Measurements from ENCODE around the gene PTPN7.
"Not testable (repeated sequence)": the region's sequence is repeated elsewhere in the genome, so short reads cannot be mapped to it uniquely, and the experiment has no call there.

PTPN7 gene

GRCh38 chr1:202160377-202160940, at the start of gene PTPN7:
TSS of gene PTPN7 (minus strand) at chr1:202160602. CDS start at chr1:202159402, 1,200 bp downstream.
- DNase-seq (ENCODE audit: low read depth, low spot score), result no peak
- no peak within 1 kb of the TSS for H3K27ac ChIP-seq

- no peak for DNase-seq (ENCODE audit: low read depth, low spot score)
- H3K27ac ChIP-seq, result no peak overlapping the region
These were observed 48.0 kb upstream of the PTPN7 start for GRCh38 chr1:202208351-202208857.

- H3K27ac ChIP-seq, result no peak overlapping the region
- no peak for DNase-seq (ENCODE audit: low read depth, low spot score)
These were observed 46.9 kb upstream of the PTPN7 start for GRCh38 chr1:202207292-202207691.

- no peak for DNase-seq (ENCODE audit: low read depth, low spot score)
- no peak overlapping the region for H3K27ac ChIP-seq
These were observed 45.3 kb upstream of the PTPN7 start for GRCh38 chr1:202205523-202206190.

GRCh38 chr1:202204065-202204464, 43.7 kb upstream of the PTPN7 start:
- H3K27ac ChIP-seq, result no peak overlapping the region
- no peak for DNase-seq (ENCODE audit: low read depth, low spot score)

GRCh38 chr1:202203238-202204039, 43.0 kb upstream of the PTPN7 start:
- H3K27ac ChIP-seq, result no peak overlapping the region

GRCh38 chr1:202202500-202203168, 42.2 kb upstream of the PTPN7 start:
- DNase-seq (ENCODE audit: low read depth, low spot score), result no peak
- no peak overlapping the region for H3K27ac ChIP-seq

More at GRCh38 chr1:202203238-202204039, 43.0 kb upstream of the PTPN7 start:
- DNase-seq (ENCODE audit: low read depth, low spot score), result no peak

- no peak overlapping the region for H3K27ac ChIP-seq
- DNase-seq (ENCODE audit: low read depth, low spot score), result no peak
These were observed 41.6 kb upstream of the PTPN7 start for GRCh38 chr1:202201971-202202370.

GRCh38 chr1:202201266-202201665, 40.9 kb upstream of the PTPN7 start:
- H3K27ac ChIP-seq, result no peak overlapping the region
- no peak for DNase-seq (ENCODE audit: low read depth, low spot score)

GRCh38 chr1:202200669-202201068, 40.3 kb upstream of the PTPN7 start:
- no peak overlapping the region for H3K27ac ChIP-seq
- DNase-seq (ENCODE audit: low read depth, low spot score), result no peak

- H3K27ac ChIP-seq, result no peak overlapping the region
- no peak for DNase-seq (ENCODE audit: low read depth, low spot score)
These were observed 39.7 kb upstream of the PTPN7 start for GRCh38 chr1:202200112-202200548.

GRCh38 chr1:202199040-202199889, 38.9 kb upstream of the PTPN7 start:
- H3K27ac ChIP-seq, result no peak overlapping the region
- DNase-seq (ENCODE audit: low read depth, low spot score), result no peak

- H3K27ac ChIP-seq, result no peak overlapping the region
- DNase-seq (ENCODE audit: low read depth, low spot score), result no peak
These were observed 37.9 kb upstream of the PTPN7 start for GRCh38 chr1:202198366-202198724.

GRCh38 chr1:202197653-202198365, 37.4 kb upstream of the PTPN7 start:
- no peak for DNase-seq (ENCODE audit: low read depth, low spot score)
- H3K27ac ChIP-seq, result no peak overlapping the region

GRCh38 chr1:202194328-202194648, 33.9 kb upstream of the PTPN7 start:
- no peak for DNase-seq (ENCODE audit: low read depth, low spot score)
- H3K27ac ChIP-seq, result no peak overlapping the region

GRCh38 chr1:202193614-202194327, 33.4 kb upstream of the PTPN7 start, which contains the start of gene LGR6:
TSS of gene LGR6 (plus strand) at chr1:202193799. CDS start at chr1:202193990, 191 bp downstream.
- DNase-seq (ENCODE audit: low read depth, low spot score), result no peak
- H3K27ac ChIP-seq, result no peak within 1 kb of the TSS

GRCh38 chr1:202192770-202193613, 32.6 kb upstream of the PTPN7 start:
- DNase-seq (ENCODE audit: low read depth, low spot score), result no peak

GRCh38 chr1:202191391-202191790, 31.0 kb upstream of the PTPN7 start:
- not testable (repeated sequence) for H3K27ac ChIP-seq; DNase-seq (ENCODE audit: low read depth, low spot score)

More at GRCh38 chr1:202192770-202193613, 32.6 kb upstream of the PTPN7 start:
- no peak overlapping the region for H3K27ac ChIP-seq
